CD4-positive, alpha-beta T cell (primary cell): ENCODE data around the gene RARA. TPM values are rescaled to one million over a fixed set of nuclear protein-coding genes. Genes with fewer than 3 reads are reported as not detected.

ENCODE experiments used
- ATAC-seq: fragments of 200-7000 bp; cut with Tn5 transposase; one replicate; pipeline ENCODE4 v1.10.0; 2022; ENCODE audit warnings: mild to moderate bottlenecking; ENCODE audit not compliant: poor library complexity
- CTCF ChIA-PET: fragments of 350-600 bp; sonication (Branson Sonifier 250); formaldehyde crosslinking; loops from one replicate; lab custom pipeline; 2021; ENCODE audit warnings: antibody characterized with exemption, inconsistent platforms; lab: Charles Lee
- POLR2A ChIA-PET: fragments of 350-600 bp; sonication (Branson Sonifier 250); formaldehyde crosslinking; loops from one replicate; lab custom pipeline; 2021; ENCODE audit warnings: antibody characterized with exemption, inconsistent platforms; lab: Charles Lee
- DNase-seq, 14 experiments: peaks; one replicate each; pipeline ENCODE4 v3.0.0-alpha.2; 2013 to 2020; ENCODE audit warnings: mixed read lengths in 2 of 14
- H3K27ac ChIP-seq, 2 donors: one replicate each; pipeline versions ENCODE4 v1.5.1 to v1.7.0; 2013; ENCODE audit warnings: low read length in 2 of 2, low read depth in 1 of 2, mild to moderate bottlenecking in 1 of 2
- H3K27me3 ChIP-seq, 2 experiments: 1 replicate in 1 of 2; 2 replicates in 1 of 2; pipeline versions ENCODE4 v1.6.1 to v1.7.0; 2013; ENCODE audit warnings: low read length in 2 of 2, control low read depth in 1 of 2, mild to moderate bottlenecking in 1 of 2, moderate library complexity in 1 of 2; ENCODE audit not compliant: insufficient read depth in 2 of 2, control insufficient read depth in 1 of 2
- H3K36me3 ChIP-seq: one replicate; pipeline ENCODE4 v1.6.1; 2013; ENCODE audit warnings: low read length, control low read depth; ENCODE audit not compliant: insufficient read depth
- H3K4me1 ChIP-seq: one replicate; pipeline ENCODE4 v1.6.1; 2013; ENCODE audit warnings: low read length, control low read depth; ENCODE audit not compliant: insufficient read depth
- H3K4me3 ChIP-seq: one replicate; pipeline ENCODE4 v1.5.1; 2013; ENCODE audit warnings: mild to moderate bottlenecking, low read length, moderate library complexity
- H3K9me3 ChIP-seq, 2 experiments: 1 replicate in 1 of 2; 2 replicates in 1 of 2; pipeline versions ENCODE4 v1.6.1 to v1.7.0; 2013; ENCODE audit warnings: low read length in 2 of 2, mild to moderate bottlenecking in 2 of 2, control low read depth in 1 of 2, moderate library complexity in 1 of 2; ENCODE audit not compliant: control insufficient read depth in 1 of 2, insufficient read depth in 1 of 2
- H3K27ac Mint-ChIP-seq: one replicate; pipeline ENCODE4 v1.8.0; 2020; ENCODE audit warnings: mixed read lengths
- H3K27me3 Mint-ChIP-seq: one replicate; pipeline ENCODE4 v1.8.0; 2021; ENCODE audit warnings: mixed read lengths
- H3K36me3 Mint-ChIP-seq: one replicate; pipeline ENCODE4 v1.8.0; 2021; ENCODE audit warnings: low read depth, mixed read lengths
- H3K4me1 Mint-ChIP-seq: one replicate; pipeline ENCODE4 v1.8.0; 2021; ENCODE audit warnings: low read depth, mixed read lengths
- H3K4me3 Mint-ChIP-seq: one replicate; pipeline ENCODE4 v1.8.0; 2020; ENCODE audit warnings: mild to moderate bottlenecking, mixed read lengths
- H3K9me3 Mint-ChIP-seq: one replicate; pipeline ENCODE4 v1.8.0; 2020; ENCODE audit warnings: mixed read lengths
- intact Hi-C, 2 experiments: fragments of 100-400 bp; cut with DNase I in 1 of 2; cut with micrococcal nuclease in 1 of 2; formaldehyde crosslinking; loops; one replicate each; pipeline versions ENCODE4 v1.15.1 to v1.9.0; 2023 to 2025; cut with DNase I, micrococcal nuclease
- total RNA-seq, 174 experiments: library from RNA in 2 of 174; stranded (reverse) in 2 of 174; gene quantifications; one replicate each; pipeline ENCODE4 v1.2.3 and lab custom pipeline; 2021 to 2026
- TF ChIP-seq, protein P1 (sequence below): fragments of 200-600 bp; IDR thresholded peaks from one replicate; pipeline ENCODE4 v1.8.0; 2022; ENCODE audit warnings: antibody characterized with exemption, mild to moderate bottlenecking

RARA gene
- total RNA-seq, 2 experiments from 2014 or later, result 114 to 115 TPM

DNA sequence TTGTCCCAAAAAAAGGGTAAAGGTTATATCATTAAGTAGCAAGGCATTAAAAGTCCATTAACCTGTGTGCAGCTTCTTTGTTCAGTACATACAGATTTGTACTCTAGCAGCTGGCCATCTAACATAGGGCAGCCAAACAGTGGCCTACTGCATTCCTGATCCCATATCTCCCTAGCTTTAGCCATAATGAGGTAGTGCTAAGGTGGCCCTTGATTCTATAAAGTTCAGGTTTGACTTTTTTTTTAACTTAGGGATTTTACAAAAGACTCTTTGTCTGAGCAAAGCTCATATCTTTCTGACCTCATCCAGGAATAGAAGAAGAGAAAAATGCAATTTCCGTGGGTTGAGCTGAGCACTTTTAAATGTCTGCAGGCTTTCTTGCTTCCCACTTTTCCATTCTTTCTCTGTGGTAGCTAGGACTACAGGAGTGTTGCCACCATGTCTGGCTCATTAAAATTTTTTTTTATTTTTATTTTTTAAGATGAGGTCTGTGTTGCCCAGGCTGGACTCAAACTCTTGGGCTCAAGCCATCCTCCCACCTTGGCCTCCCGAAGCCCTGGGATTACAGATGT is 40.8 kb upstream of the RARA start:
- intact Hi-C loops, result no loop called here
- no peak for DNase-seq
- no peak overlapping the region for H3K27ac Mint-ChIP-seq
- H3K27me3 Mint-ChIP-seq, result no peaks in the 10 kb centered on the region
- H3K4me3 ChIP-seq, result no peak overlapping the region
- peaks cover 38% of the 10 kb centered on the region for H3K36me3 Mint-ChIP-seq
- no peaks in the 10 kb centered on the region for H3K4me1 Mint-ChIP-seq
- no peaks in the 10 kb centered on the region for H3K27me3 ChIP-seq
- no peak for ATAC-seq
- H3K4me1 ChIP-seq, result no peaks in the 10 kb centered on the region
- CTCF ChIA-PET, result interaction anchor here (1.2 kb wide), 1 partner anchor 77 kb away, joined by 4 read pairs; no protein-coding TSS in a partner anchor
- no peaks in the 10 kb centered on the region for H3K9me3 ChIP-seq
- TF ChIP-seq, protein P1, sequence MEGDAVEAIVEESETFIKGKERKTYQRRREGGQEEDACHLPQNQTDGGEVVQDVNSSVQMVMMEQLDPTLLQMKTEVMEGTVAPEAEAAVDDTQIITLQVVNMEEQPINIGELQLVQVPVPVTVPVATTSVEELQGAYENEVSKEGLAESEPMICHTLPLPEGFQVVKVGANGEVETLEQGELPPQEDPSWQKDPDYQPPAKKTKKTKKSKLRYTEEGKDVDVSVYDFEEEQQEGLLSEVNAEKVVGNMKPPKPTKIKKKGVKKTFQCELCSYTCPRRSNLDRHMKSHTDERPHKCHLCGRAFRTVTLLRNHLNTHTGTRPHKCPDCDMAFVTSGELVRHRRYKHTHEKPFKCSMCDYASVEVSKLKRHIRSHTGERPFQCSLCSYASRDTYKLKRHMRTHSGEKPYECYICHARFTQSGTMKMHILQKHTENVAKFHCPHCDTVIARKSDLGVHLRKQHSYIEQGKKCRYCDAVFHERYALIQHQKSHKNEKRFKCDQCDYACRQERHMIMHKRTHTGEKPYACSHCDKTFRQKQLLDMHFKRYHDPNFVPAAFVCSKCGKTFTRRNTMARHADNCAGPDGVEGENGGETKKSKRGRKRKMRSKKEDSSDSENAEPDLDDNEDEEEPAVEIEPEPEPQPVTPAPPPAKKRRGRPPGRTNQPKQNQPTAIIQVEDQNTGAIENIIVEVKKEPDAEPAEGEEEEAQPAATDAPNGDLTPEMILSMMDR, result no peak
- H3K27ac ChIP-seq, result no peak overlapping the region
- no peaks in the 10 kb centered on the region for H3K9me3 Mint-ChIP-seq
- POLR2A ChIA-PET, result no interaction called here
- no peak overlapping the region for H3K4me3 Mint-ChIP-seq
- H3K36me3 ChIP-seq, result peaks cover 63% of the 10 kb centered on the region

DNA sequence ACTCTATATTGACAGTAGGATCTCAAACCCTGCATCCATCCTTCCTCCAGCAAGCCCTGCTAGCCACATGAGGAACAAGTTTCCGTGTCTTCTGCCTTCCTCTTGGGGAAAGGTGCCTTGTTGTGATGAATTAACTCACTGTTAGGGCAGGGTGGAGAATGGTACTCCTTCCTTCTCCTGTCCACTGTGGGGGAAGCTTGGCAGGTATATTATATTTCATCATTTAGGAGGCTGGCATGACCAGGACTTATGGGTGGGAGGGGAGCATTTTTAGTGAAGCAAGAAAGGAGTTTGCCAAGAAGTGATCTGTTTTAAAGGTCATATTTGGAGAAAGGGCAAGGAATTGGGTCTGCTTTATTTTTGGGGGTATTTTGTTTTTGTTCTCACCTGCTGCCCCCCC is 30.6 kb upstream of the RARA start:
- H3K9me3 ChIP-seq, result no peaks in the 10 kb centered on the region
- ChIA-PET POLR2A (no interaction called here), CTCF (no interaction called here)
- Mint-ChIP-seq H3K4me3 (no peak overlapping the region), H3K9me3 (no peaks in the 10 kb centered on the region), H3K36me3 (peaks cover 82% of the 10 kb centered on the region), H3K27ac (no peak overlapping the region), H3K4me1 (peaks cover under 1% of the 10 kb centered on the region), H3K27me3 (no peaks in the 10 kb centered on the region)
- H3K36me3 ChIP-seq, result peaks cover 78% of the 10 kb centered on the region
- TF ChIP-seq, protein P1, result no peak
- H3K4me3 ChIP-seq, result no peak overlapping the region
- peaks cover 10% of the 10 kb centered on the region for H3K4me1 ChIP-seq
- no peaks in the 10 kb centered on the region for H3K27me3 ChIP-seq
- intact Hi-C loops, result no loop called here
- no peak for DNase-seq
- no peak for ATAC-seq
- H3K27ac ChIP-seq, result no peak overlapping the region

DNA sequence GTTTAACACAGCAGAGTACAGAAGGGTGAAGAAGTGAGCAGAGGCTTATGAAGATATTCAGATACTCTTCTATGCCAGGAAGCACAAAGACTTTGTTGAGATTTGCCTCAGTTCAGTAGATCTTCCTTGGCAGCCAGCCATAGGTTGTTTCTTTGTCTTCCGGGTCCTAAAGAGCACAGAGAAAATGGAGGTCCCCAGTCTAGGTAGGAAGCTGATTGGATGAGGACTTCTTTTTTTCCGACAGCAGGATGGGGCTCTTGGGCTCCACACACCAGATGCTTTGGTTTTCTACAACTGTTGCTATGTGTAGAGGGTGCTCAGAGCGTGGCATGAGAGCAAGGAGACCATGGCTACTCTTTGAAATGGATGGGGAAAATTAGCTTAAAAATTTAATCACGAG is 29.6 kb upstream of the RARA start:
- no peak for DNase-seq
- no peak overlapping the region for H3K4me3 ChIP-seq
- ChIA-PET CTCF (no interaction called here), POLR2A (interaction anchor here (0.5 kb wide), 1 partner anchor 381 kb away, joined by 5 read pairs; no protein-coding TSS in a partner anchor)
- H3K4me3 Mint-ChIP-seq, result no peak overlapping the region
- H3K27ac ChIP-seq, result no peak overlapping the region
- peaks cover 82% of the 10 kb centered on the region for H3K36me3 Mint-ChIP-seq
- H3K4me1 Mint-ChIP-seq, result peaks cover 11% of the 10 kb centered on the region
- H3K36me3 ChIP-seq, result peaks cover 68% of the 10 kb centered on the region
- H3K27me3 ChIP-seq, result no peaks in the 10 kb centered on the region
- H3K9me3 Mint-ChIP-seq, result no peaks in the 10 kb centered on the region
- peaks cover 10% of the 10 kb centered on the region for H3K4me1 ChIP-seq
- no peaks in the 10 kb centered on the region for H3K27me3 Mint-ChIP-seq
- no peaks in the 10 kb centered on the region for H3K9me3 ChIP-seq
- TF ChIP-seq, protein P1, result no peak
- intact Hi-C loops, result no loop called here
- no peak overlapping the region for H3K27ac Mint-ChIP-seq
- ATAC-seq, result no peak
